ENCODE results near the gene PDGFD. TPM values are rescaled to one million over a fixed set of nuclear protein-coding genes. Genes with fewer than 3 reads are reported as not detected.

Gene PDGFD
- total RNA-seq, 2 donors from 2014 or later, result 2.3 to 4.8 TPM

DNA sequence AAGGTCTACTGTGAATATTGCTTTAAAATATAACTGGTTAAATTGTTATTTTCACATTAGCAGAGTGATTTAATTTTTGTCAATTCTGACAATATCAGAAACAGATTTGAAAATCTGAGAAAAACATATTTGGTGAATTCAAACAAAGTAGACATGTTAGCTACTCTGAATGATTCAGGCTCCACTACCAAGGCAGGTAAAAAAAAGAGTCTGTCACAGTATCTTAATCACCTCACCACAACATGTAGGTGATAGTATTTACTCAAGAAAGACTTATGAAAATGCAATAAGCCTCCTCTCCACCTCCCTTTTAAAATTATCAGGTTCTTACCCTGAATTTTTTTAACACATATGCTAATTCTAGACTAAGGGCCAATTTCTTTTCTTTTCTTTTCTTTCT is 85.0 kb downstream of the PDGFD start:
- Mint-ChIP-seq H3K27ac (no peak overlapping the region), H3K27me3 (ENCODE audit: insufficient read depth) (no peaks in the 10 kb centered on the region), H3K4me3 (no peak overlapping the region), H3K9me3 (no peaks in the 10 kb centered on the region), H3K4me1 (peaks cover 3% of the 10 kb centered on the region), H3K36me3 (ENCODE audit: low read depth) (no peaks in the 10 kb centered on the region)
- no peak overlapping the region for H3K9ac ChIP-seq (ENCODE audit: extremely low read depth, low read length, poor library complexity, severe bottlenecking)
- no peak for DNase-seq
- H3K4me3 ChIP-seq (ENCODE audit: low read length), result no peak overlapping the region
- H3K36me3 ChIP-seq (ENCODE audit: control insufficient read depth, insufficient read depth, low read length), result no peaks in the 10 kb centered on the region
- TF ChIP-seq, protein P1, sequence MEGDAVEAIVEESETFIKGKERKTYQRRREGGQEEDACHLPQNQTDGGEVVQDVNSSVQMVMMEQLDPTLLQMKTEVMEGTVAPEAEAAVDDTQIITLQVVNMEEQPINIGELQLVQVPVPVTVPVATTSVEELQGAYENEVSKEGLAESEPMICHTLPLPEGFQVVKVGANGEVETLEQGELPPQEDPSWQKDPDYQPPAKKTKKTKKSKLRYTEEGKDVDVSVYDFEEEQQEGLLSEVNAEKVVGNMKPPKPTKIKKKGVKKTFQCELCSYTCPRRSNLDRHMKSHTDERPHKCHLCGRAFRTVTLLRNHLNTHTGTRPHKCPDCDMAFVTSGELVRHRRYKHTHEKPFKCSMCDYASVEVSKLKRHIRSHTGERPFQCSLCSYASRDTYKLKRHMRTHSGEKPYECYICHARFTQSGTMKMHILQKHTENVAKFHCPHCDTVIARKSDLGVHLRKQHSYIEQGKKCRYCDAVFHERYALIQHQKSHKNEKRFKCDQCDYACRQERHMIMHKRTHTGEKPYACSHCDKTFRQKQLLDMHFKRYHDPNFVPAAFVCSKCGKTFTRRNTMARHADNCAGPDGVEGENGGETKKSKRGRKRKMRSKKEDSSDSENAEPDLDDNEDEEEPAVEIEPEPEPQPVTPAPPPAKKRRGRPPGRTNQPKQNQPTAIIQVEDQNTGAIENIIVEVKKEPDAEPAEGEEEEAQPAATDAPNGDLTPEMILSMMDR (conservative IDR thresholded peaks at IDR 0.05), result no peak
- no peaks in the 10 kb centered on the region for H3K9me3 ChIP-seq (ENCODE audit: control insufficient read depth, low read length)
- no peaks in the 10 kb centered on the region for H3K4me1 ChIP-seq (ENCODE audit: control insufficient read depth, insufficient read depth, low read length)
- H3K27ac ChIP-seq (ENCODE audit: low read depth, low read length), result no peak overlapping the region
- no peaks in the 10 kb centered on the region for H3K27me3 ChIP-seq (ENCODE audit: control insufficient read depth, insufficient read depth, low read length, poor library complexity, severe bottlenecking)

DNA sequence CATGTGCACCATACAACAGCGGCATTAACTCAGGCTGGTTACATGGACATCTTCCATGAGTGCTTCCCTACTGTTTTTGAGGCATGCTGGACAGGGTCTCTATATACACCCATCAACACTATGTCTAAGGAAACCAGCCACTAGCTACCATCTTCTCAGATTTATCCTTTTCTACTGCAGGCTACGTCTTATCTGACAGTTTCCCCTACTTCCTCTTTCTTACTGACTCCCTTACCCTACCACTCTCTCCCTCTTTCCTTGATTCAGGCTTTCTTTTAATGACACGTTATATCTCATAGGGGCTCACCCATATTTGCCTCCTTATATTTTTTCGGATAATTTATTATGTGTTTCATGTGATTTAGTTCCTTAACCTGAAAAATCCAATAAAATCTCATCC is 85.7 kb downstream of the PDGFD start:
- Histone ChIP-seq H3K9ac (ENCODE audit: extremely low read depth, low read length, poor library complexity, severe bottlenecking) (no peak overlapping the region), H3K27me3 (ENCODE audit: control insufficient read depth, insufficient read depth, low read length, poor library complexity, severe bottlenecking) (no peaks in the 10 kb centered on the region), H3K4me1 (ENCODE audit: control insufficient read depth, insufficient read depth, low read length) (no peaks in the 10 kb centered on the region), H3K27ac (ENCODE audit: low read depth, low read length) (no peak overlapping the region), H3K4me3 (ENCODE audit: low read length) (no peak overlapping the region), H3K9me3 (ENCODE audit: control insufficient read depth, low read length) (no peaks in the 10 kb centered on the region), H3K36me3 (ENCODE audit: control insufficient read depth, insufficient read depth, low read length) (no peaks in the 10 kb centered on the region)
- H3K36me3 Mint-ChIP-seq (ENCODE audit: low read depth), result no peaks in the 10 kb centered on the region
- TF ChIP-seq, protein P1 (conservative IDR thresholded peaks at IDR 0.05), result no peak
- DNase-seq, result no peak
- no peaks in the 10 kb centered on the region for H3K9me3 Mint-ChIP-seq
- WGBS, 2 experiments (ENCODE audit: insufficient coverage in 1 of 2, insufficient read length in 1 of 2), result 91 to 100% methylated on average over 1 to 4 of the region's 4 CpGs
- peaks cover 8% of the 10 kb centered on the region for H3K4me1 Mint-ChIP-seq
- H3K4me3 Mint-ChIP-seq, result no peak overlapping the region
- no peak overlapping the region for H3K27ac Mint-ChIP-seq
- no peaks in the 10 kb centered on the region for H3K27me3 Mint-ChIP-seq (ENCODE audit: insufficient read depth)

DNA sequence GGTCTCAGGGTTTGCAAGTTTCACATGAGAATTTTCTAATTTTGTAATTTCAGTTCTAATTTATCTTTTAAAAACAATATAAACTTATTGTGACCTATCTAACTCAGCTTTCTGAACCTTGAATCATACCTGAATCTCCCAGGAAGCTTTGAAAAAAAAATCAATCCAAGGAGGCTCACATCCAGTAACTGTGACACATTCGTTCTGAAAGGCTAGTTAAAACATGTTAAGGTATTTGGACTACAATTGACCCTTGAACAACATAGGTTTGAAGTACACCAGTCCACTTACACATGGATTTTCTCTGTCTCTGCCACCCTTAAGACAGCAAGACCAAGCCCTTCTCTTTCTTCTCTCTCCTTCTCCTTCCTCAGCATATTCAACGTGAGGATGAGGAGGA is 87.5 kb downstream of the PDGFD start:
- no peaks in the 10 kb centered on the region for H3K9me3 ChIP-seq (ENCODE audit: control insufficient read depth, low read length)
- H3K27me3 ChIP-seq (ENCODE audit: control insufficient read depth, insufficient read depth, low read length, poor library complexity, severe bottlenecking), result no peaks in the 10 kb centered on the region
- H3K27ac ChIP-seq (ENCODE audit: low read depth, low read length), result no peak overlapping the region
- no peak overlapping the region for H3K27ac Mint-ChIP-seq
- H3K9me3 Mint-ChIP-seq, result no peaks in the 10 kb centered on the region
- H3K4me1 Mint-ChIP-seq, result peaks cover 8% of the 10 kb centered on the region
- WGBS, 2 experiments (ENCODE audit: insufficient coverage in 1 of 2, insufficient read length in 1 of 2), result 88 to 95% methylated on average over 1 of the region's 2 CpGs
- H3K4me3 Mint-ChIP-seq, result no peak overlapping the region
- no peaks in the 10 kb centered on the region for H3K36me3 ChIP-seq (ENCODE audit: control insufficient read depth, insufficient read depth, low read length)
- no peak for DNase-seq
- TF ChIP-seq, protein P1 (conservative IDR thresholded peaks at IDR 0.05), result no peak
- H3K36me3 Mint-ChIP-seq (ENCODE audit: low read depth), result no peaks in the 10 kb centered on the region
- no peaks in the 10 kb centered on the region for H3K27me3 Mint-ChIP-seq (ENCODE audit: insufficient read depth)
- no peak overlapping the region for H3K9ac ChIP-seq (ENCODE audit: extremely low read depth, low read length, poor library complexity, severe bottlenecking)
- no peaks in the 10 kb centered on the region for H3K4me1 ChIP-seq (ENCODE audit: control insufficient read depth, insufficient read depth, low read length)
- H3K4me3 ChIP-seq (ENCODE audit: low read length), result no peak overlapping the region
